HG02571 (cell line): Measurements from ENCODE around the gene RNF212.
"Not testable (repeated sequence)": the region's sequence is repeated elsewhere in the genome, so short reads cannot be mapped to it uniquely, and the experiment has no call there.

Experiments used
- ATAC-seq: cut with Tn5 transposase; IDR thresholded peaks from one replicate; pipeline ENCODE4 v1.9.1; 2021; ENCODE audit warnings: mild to moderate bottlenecking, moderate library complexity; ENCODE audit not compliant: unreplicated experiment

Gene RNF212, protein sequence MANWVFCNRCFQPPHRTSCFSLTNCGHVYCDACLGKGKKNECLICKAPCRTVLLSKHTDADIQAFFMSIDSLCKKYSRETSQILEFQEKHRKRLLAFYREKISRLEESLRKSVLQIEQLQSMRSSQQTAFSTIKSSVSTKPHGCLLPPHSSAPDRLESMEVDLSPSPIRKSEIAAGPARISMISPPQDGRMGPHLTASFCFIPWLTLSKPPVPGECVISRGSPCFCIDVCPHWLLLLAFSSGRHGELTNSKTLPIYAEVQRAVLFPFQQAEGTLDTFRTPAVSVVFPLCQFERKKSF

DNA sequence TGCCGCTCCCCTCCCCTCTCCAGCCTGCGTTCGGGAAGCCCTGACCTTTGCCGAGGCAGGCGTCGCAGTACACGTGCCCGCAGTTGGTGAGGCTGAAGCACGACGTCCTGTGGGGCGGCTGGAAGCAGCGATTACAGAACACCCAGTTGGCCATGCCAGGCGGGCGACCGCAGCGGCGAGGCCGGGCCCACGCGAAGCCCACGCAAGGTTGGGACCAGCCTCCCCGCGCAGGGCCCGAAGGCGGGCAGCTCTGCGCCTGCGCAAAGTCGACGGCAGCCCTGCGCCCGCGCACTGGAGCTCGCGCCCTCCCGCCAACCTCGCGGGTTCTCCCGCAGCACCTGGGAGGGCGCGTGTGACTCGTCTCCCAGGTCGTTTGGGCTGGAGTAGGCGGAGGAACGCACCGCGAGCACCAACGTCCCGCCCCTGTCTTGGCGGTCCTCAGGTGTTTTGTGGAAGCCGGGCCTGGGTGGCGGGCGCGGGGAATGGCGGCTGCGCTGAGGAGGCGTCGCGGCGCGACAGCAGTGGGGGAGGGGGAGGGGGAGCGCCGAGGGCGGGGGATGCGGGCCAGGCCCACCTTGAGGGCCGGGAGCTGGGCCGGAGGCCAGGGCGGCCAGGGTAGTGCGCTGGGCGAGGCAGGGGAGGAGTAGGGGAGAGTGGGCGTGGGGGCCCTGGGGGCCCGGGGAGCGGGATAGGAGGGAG, at the start of gene RNF212:
Gene RNF212 (minus strand): TSS at position 254 of the 699 bp plus-strand sequence. CDS start 100 bp downstream, at position 154.
- ATAC-seq = no peak

DNA sequence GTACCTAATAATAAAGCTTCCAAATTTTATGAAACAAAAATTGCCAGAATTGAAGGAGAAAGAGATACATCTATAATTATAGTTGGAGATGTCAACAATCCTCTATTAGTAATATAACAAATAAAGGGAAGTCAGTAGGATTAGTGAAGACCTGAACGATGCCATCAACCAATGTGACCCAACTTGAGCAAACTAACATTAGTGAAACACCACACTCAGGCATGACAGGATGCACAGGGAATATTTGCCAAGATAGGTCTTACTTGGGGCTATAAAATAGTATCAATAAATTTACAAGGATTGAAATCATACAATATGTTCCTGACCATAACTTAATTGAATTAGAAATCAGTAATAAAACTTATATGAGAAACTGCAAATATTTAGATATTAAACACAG, 47.0 kb upstream of the RNF212 start:
- no peak for ATAC-seq

DNA sequence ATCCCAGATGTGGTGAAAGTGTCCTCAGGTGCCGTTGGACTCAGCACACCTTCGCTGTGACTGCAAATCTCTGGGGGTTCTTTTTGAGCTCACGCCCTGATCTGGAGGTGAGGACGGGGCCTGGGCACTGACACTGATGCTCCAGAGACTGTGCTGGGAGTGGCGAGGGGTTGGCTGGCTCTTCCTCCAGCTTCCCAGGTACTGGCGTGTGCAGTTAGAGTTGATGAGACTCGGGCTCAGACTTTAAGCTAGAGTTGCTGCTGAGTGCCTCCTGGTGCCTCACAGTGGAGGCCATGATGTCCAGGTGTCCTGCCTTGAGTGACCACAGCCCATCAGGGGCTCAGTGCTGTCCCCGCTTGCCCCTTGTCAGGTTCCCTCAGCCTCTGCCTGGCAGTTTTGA, 42.7 kb upstream of the RNF212 start:
- no peak for ATAC-seq

DNA sequence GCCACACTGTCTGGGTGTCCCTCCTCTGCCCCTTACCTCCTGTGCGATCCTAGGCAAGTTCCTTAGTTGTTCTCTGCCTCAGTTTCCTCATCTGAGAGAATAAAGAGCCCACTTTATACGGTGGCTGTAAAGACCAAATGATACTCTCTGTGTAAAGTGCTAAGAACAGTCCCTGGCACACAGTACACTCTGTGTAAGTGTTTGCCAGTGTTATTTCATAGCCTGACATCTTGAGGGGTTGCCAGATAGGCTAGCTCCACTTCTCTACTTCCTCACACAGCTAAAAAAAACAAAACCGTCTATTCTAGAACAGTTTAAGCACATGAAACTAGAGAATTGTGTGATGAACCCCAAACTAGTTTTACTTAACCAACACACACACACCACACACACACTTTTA, 42.0 kb upstream of the RNF212 start:
- ATAC-seq = no peak

DNA sequence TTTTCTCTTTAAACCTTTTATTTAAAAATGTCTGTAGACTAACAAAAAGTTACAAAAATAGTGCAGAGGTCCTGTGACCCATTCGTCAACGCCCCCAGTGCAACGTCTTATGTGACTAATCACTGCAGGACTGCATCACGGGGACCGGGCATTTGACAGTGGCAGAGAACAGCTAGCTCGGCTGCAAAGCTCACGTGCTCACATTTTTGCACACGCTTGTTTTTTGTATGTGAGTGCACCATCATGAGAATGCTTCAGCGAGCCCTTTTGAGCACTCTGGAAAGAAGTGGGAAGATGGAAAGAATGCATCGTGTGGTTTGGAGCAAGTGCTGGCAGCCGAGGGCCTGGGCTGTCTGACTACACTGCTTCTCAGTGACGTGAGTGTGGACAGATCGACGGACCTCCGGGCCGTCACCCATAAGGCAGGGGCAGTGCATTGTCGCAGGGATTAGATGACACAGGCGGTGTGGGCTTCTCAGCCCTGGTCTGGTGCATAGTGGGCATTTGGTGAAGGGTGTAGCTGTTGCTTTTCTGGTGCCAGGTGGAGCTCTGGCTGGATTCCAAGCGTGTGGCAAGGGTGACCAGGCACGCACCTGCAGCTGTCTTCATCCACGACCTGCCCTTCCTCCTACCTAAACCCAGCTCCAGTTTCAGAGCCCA, 41.3 kb upstream of the RNF212 start:
- ATAC-seq = no peak

DNA sequence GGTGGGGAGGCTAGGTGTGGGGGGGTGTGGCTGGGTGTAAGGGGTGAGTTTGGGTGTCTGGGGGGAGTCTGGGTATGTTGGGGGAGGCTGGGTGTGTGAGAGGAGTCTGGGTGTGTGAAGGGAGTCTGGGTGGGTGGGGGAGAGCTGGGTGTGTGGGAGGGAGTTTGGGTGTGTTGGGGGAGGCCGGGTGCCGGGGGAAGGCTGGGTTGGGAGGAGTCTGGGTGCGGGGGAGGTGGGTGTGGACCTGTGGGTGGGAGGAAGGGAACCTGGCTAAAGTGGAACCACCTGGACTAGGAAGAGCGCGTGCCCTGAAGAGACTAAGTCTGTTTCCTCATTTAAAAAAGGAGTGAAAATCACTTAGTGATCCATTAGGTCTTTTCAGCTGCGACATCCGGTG, 40.8 kb upstream of the RNF212 start:
- no peak for ATAC-seq

DNA sequence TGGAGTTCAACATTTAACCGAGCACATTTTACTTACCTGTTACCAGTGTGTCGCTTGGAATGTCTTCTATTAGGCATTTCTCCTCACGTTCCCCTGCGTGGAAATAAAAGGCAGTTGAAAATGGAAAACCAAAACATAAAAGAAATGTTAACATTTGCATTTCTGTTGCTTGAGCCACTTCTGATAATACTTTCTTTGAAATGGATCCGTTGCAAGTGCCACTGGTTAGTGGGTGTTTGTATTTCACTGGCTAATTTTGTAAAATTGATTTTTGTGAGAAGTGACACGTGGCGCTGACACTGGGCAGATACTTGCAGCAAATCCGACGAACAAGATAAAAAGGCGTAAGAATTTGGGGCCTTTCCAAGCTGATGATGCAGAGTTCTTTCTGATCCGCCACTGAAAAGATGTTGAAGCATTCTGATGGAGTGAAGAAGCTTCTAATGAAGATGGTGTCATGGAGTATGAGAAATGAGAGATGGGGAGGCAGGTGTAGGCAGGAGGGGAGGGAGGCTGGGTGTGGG, 40.3 kb upstream of the RNF212 start:
- no peak for ATAC-seq

DNA sequence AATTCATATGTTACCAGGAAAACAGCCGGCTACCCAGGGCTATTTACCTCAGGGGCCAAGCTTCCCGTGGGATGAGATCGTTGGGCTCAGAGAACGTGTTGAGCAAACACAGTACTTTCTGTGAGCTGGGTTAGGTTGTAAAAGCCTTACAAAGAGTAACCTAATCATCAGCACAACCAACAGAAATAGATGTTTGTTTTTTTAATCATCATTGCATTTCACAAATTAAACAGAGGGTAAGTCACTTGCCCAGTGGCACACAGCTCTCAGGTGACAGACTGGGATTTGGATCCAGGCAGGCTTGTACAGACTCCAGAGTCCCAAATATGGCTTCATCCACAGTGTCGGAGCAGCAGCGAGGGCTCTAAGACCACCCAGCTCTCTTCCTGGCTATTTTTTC, 38.9 kb upstream of the RNF212 start:
- ATAC-seq = no peak

DNA sequence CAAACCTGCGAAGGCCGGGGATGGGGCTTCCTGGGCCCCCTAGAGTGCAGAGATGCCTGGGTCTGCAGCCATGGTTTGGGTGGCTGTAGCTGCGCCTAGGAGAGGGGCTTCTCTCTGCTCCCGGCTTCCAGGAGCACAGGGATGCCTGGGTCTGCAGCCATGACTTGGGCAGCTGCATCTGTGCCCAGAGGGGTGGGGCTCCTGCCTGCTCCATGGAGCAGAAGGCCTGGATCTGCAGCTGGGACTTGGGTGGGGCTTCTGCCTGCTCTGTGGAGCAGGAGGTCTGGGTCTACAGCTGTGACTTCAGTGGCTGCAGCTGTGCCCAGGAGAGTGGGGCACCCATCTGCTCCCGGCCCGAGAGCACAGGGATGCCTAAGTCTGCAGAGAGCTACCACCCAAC, 38.2 kb upstream of the RNF212 start:
- ATAC-seq = no peak

DNA sequence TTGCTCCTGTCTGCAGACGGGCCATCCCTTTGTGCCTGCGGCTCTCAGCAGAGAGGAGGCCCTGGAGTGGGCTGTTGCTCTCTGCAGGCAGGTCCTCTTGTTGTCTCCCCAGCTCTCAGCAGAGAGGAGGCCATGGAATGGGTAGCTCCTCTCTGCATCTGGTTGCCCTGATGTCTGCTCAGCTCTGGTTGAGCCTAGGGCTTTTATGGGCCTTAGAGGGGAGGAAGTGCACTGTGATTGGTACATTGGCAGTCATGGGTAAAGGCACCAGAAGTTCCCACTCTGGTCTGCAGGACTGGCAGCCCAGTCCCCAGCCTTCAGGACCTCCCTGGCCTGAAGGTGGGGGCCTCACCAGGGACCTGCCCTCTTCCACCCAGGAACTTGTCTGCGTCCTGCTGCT, 37.5 kb upstream of the RNF212 start:
- ATAC-seq = no peak

DNA sequence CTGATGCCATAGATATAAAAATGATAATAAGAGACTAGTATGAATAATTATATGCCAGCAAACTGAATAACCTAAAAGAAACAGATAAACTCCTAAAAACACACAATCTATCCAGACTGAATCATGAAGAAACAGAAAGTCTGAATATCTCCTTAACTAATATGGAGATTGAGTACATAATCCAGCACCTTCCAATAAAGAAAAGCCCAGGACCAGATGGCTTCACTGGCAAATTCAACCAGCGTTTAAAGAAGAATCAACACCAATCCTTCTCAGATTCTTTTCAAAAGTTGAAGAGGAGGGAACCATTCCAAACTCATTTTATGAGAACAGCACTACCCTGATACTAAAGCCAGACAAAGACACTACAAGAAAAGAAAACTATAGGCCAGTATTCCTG, 26.5 kb upstream of the RNF212 start:
- no peak for ATAC-seq

DNA sequence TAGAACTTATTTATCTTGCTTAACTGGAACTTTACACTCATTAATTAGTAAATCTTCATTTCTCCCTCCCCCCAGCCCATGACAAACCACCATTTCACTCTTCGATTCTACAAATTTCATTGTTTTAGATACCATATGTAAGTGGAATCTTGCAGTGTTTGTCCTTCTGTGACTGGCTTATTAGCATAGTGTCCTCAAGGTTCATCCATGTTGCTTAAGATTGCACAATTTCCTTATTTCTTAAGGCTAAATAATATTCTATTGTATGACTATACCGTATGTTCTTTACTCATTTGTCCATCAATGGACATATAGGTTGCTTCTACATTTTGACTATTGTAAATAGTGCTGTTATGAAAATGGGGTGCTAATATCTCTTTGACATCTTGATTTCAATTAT, 24.5 kb upstream of the RNF212 start:
- ATAC-seq = no peak

DNA sequence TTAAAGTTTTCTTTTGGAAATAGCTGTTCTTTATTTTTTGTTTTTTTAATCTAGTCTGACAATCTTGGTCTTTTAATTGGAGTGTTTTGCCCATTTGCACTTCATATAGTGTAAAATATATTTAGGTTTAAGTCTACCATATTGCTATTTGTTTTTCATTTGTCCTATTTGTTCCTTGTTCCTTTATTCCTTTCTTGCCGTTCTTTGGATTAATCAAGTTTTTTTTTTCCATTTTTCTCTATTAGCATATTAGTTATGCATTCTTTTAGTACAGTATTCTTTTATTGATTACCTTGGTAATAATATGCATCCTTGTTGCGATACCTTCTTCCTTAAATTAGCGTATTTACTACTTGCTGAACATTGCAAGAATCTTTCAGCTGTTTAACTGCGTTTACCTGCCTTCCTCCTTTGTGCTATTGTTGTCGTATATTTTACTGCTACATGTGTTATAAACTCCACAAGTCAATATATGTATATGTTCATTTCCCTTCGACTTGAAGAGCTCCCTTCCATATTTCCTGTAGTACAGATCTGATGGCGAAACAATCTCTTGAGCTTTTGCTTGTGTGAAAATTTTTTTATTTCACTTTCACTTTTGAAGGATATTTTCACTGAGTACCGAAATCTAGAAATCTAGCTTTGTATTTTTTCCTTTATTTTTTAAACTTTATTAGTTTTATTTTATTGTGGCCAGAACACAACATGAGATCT, 23.9 kb upstream of the RNF212 start:
- ATAC-seq = no peak

DNA sequence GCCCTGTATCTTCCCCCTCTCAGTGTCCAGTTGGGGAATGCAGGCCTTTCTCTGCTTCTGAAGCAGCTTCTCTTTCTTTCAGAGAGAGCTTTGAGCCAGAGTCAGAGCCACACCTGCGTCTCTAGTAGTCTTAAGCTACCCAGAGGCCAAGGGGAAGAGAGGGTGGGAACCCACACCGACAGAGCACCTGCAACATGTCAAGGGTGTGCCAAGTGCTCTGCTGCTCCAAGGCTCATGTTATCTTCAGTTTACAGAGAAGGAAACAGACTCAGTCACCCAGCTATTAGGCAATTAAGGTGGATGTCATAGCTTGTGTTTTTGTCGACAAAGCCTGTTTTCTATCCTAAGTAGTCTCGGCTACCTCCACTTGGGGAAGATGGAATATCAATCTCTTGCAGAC, 22.7 kb upstream of the RNF212 start:
- no peak for ATAC-seq

DNA sequence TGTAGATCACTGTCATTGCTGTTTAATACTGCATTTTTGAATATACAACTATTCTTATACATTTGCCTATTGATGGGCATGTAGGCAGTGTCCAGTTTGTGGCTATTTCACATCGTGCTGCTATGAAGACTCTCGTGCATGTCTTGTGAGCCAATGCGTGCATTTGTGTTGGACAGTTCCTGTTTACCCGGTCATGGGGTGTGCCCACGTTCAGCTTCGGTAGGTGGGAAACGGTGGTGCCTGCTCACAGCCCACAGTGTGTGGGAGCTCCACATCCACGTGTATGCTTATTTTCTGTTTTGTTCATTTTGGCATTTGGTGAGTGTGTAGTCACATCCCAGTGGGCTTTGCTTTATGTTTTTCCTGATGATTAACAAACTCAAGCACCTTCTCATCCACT, 19.7 kb upstream of the RNF212 start:
- no peak for ATAC-seq

DNA sequence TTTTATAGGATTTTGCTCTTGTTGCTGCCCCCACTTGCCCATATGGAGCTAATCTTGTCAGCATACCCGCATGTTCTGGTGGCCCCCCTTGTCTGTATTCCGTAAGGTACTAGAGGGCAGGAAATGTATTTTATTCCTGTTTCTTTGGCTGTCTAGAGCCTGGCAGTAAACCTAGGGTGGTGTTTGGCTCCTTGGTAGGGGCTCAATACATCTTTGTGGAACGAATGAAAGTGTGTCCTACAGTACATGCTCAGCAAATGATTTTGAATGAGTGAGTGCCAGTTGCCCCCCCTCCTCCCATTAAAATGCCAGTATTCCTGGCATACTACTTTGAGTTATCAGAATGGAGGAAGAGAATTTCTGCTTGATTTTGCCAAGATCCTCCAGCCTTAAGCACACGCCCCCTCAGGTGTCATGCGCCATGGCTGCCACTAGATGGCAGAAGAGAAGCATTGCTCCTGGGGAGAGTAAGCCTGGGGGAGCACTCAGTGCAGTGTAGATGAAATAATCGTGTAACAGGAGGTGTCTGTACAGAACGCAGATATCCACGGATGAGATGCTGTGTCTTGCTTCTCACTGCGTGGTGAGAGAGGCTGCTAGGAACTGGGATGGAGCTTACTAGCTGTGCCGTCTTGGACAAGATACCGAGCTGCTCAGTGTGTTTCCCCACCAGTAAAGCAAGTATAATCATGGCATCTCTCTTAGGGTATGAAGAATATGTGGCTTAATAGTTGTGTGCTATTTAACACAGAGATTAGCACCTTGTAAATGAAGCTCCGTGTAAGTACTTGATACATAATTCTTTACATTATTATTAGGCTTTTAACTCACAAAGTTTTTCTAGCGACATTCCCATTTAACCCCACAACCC, 17.2 kb upstream of the RNF212 start:
- ATAC-seq = no peak

DNA sequence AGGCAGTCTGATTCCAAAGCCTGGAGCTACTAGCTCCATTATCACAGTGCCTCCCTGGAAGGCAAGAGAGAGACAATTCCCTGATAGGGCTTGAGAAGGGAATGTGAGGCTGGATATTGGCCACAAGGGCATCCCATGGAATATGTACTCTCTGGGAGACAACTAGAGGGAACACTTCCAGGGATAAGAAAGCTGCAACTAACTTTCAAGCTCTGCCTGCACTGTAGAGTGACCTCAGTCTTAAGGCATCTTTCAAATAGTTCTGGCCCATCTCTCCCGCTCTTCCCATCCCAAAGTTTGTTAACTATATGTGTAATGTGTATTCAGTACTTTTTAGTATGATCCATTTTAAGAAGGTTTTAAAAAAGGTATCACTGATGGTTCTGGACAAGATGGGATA, 13.1 kb upstream of the RNF212 start:
- no peak for ATAC-seq

DNA sequence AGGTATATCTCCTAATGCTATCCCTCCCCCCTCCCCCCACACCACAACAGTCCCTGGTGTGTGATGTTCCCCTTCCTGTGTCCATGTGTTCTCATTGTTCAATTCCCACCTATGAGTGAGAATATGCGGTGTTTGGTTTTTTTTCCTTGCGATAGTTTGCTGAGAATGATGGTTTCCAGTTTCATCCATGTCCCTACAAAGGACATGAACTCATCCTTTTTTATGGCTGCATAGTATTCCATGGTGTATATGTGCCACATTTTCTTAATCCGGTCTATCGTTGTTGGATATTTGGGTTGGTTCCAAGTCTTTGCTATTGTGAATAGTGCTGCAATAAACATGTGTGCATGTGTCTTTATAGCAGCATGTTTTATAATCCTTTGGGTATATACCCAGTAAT, 12.1 kb upstream of the RNF212 start:
- ATAC-seq = not testable (repeated sequence)

DNA sequence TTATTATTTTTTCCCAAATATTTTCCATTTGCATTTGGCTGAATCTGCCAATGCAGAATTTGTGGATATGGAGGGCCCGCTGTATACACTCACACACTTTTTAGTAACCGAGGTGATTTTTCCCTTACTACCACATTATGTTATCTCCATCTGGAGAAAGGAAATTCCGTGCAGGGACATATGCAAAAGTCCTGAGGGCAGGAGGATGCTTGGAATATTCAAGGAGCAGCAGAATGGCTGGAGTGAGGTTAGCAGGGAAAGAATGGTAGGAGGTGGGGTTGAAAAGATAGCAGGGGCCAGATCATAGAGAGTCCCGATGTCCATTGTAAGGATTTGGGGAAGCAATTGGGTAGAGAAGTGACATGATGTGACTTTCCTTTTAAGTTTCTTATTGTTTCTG, 11.5 kb upstream of the RNF212 start:
- ATAC-seq = no peak

DNA sequence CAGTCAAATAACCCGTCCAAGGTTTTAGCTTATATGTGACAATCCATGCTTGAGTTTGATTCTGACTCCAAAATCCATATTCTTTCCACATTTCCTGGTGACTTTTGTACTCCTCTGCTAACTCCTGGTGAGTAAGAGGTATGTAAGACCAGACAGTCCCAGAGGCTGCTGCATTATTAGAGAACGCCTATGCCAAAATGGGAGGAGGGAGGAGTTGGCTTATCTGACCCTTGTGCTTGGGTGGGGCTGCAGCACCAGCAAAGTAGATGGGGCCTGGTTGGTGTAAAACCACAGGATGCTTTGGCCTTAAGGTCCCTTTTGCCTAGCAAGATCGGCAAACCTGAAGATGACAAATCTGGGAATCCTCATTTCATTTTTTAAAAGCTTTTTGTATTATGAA, 9.1 kb upstream of the RNF212 start:
- no peak for ATAC-seq
